Caco-2 (cell line): Measurements from ENCODE around the gene TRPC1. TPM values are rescaled to one million over a fixed set of nuclear protein-coding genes. Genes with fewer than 3 reads are reported as not detected.

ENCODE experiments used
- BruUV-seq: library from RNA; stranded (reverse); fragments of 400-500 nt; replicated peaks from 2 replicates; lab custom pipeline; 2021; lab: Mats Ljungman, UMichigan
- CTCF ChIA-PET: fragments of 300-600 bp; sonication (Branson Sonifier 250); formaldehyde crosslinking; loops from one replicate; lab custom pipeline; 2022; ENCODE audit warnings: antibody characterized with exemption; lab: Charles Lee
- POLR2A ChIA-PET: fragments of 300-600 bp; sonication (Branson Sonifier 250); formaldehyde crosslinking; loops from one replicate; lab custom pipeline; 2022; ENCODE audit warnings: antibody characterized with exemption; lab: Charles Lee
- DNase-seq, 2 experiments: peaks; one replicate each; pipeline versions ENCODE4 v3.0.0 to v3.0.0-alpha.2; 2020 to 2022
- H3K27me3 ChIP-seq: replicated peaks from 2 replicates; pipeline ENCODE4 v1.6.0; 2011; ENCODE audit warnings: low read length; ENCODE audit not compliant: control insufficient read depth, insufficient read depth
- H3K36me3 ChIP-seq: 2 replicates; pipeline ENCODE4 v1.5.1; 2011; ENCODE audit warnings: low read length; ENCODE audit not compliant: control insufficient read depth, insufficient read depth
- H3K4me1 ChIP-seq: fragments of 250-450 bp; sonication (Bioruptor Pico); 2 replicates; pipeline ENCODE4 v1.5.1; 2020; ENCODE audit warnings: mild to moderate bottlenecking
- H3K4me3 ChIP-seq: 2 replicates; pipeline ENCODE4 v1.5.1; 2011; ENCODE audit warnings: low read depth, mild to moderate bottlenecking, control low read depth, low read length
- H3K9me3 ChIP-seq: fragments of 250-450 bp; sonication (Bioruptor Pico); 2 replicates; pipeline ENCODE4 v1.5.1; 2020; ENCODE audit warnings: mild to moderate bottlenecking, moderate library complexity
- H3K27ac Mint-ChIP-seq: one replicate; pipeline ENCODE4 v1.8.0; 2022; ENCODE audit warnings: mixed read lengths; ENCODE audit not compliant: unreplicated experiment
- H3K27me3 Mint-ChIP-seq: one replicate; pipeline ENCODE4 v1.8.0; 2022; ENCODE audit warnings: mixed read lengths; ENCODE audit not compliant: insufficient read depth, unreplicated experiment
- H3K36me3 Mint-ChIP-seq: one replicate; pipeline ENCODE4 v1.8.0; 2022; ENCODE audit warnings: mild to moderate bottlenecking, mixed read lengths; ENCODE audit not compliant: insufficient read depth, unreplicated experiment
- H3K4me1 Mint-ChIP-seq: one replicate; pipeline ENCODE4 v1.8.0; 2022; ENCODE audit warnings: low read depth, mixed read lengths; ENCODE audit not compliant: unreplicated experiment
- H3K4me3 Mint-ChIP-seq: one replicate; pipeline ENCODE4 v1.8.0; 2022; ENCODE audit warnings: mild to moderate bottlenecking, moderate library complexity, mixed read lengths; ENCODE audit not compliant: unreplicated experiment
- H3K9me3 Mint-ChIP-seq: one replicate; pipeline ENCODE4 v1.8.0; 2022; ENCODE audit warnings: mixed read lengths; ENCODE audit not compliant: unreplicated experiment
- CTCF ChIP-seq, 2 experiments: fragments of 200-600 bp in 1 of 2; IDR thresholded peaks; 1 replicate in 1 of 2; 2 replicates in 1 of 2; pipeline versions ENCODE4 v1.5.1 to v1.8.0; 2011 to 2022; ENCODE audit warnings: antibody characterized with exemption in 1 of 2, control low read depth in 1 of 2, inconsistent platforms in 1 of 2, low read depth in 1 of 2, low read length in 1 of 2, mild to moderate bottlenecking in 1 of 2, moderate library complexity in 1 of 2; ENCODE audit not compliant: insufficient read depth in 1 of 2, severe bottlenecking in 1 of 2, unreplicated experiment in 1 of 2
- intact Hi-C: fragments of 100-400 bp; cut with micrococcal nuclease; formaldehyde crosslinking; loops from one replicate; pipeline ENCODE4 v1.10.0; 2022; ENCODE audit not compliant: unreplicated experiment
- total RNA-seq: library from RNA; stranded (reverse); gene quantifications from 2 replicates; pipeline ENCODE4 v1.2.3, GENCODE V29; 2022

The TRPC1 gene
- total RNA-seq, 1 experiment from 2014 or later: 8.3 TPM

GRCh38 chr3:142754494-142754893 is 30.7 kb downstream of the TRPC1 start:
- ChIA-PET CTCF (no interaction called here), POLR2A (no interaction called here)
- Histone ChIP-seq H3K36me3 (no peaks in the 10 kb centered on the region), H3K4me1 (no peaks in the 10 kb centered on the region), H3K4me3 (no peak overlapping the region), H3K9me3 (no peaks in the 10 kb centered on the region), H3K27me3 (no peaks in the 10 kb centered on the region)
- Mint-ChIP-seq H3K4me3 (no peak overlapping the region), H3K27me3 (no peaks in the 10 kb centered on the region), H3K9me3 (no peaks in the 10 kb centered on the region), H3K4me1 (no peaks in the 10 kb centered on the region), H3K27ac (no peak overlapping the region), H3K36me3 (no peaks in the 10 kb centered on the region)
- no peak for TF ChIP-seq CTCF (IDR thresholded peaks at IDR 0.05; ENCODE audit: insufficient read depth in 1 of 2, low read depth in 1 of 2, low read length in 1 of 2, severe bottlenecking in 1 of 2, unreplicated experiment in 1 of 2)
- DNase-seq: no peak
- no TSS peak for BruUV-seq
- intact Hi-C loops: no loop called here

- intact Hi-C loops: no loop called here
- Mint-ChIP-seq H3K4me3 (no peak overlapping the region), H3K4me1 (no peaks in the 10 kb centered on the region), H3K9me3 (peaks cover 9% of the 10 kb centered on the region), H3K36me3 (no peaks in the 10 kb centered on the region), H3K27ac (no peak overlapping the region), H3K27me3 (no peaks in the 10 kb centered on the region)
- DNase-seq: no peak
- no peaks in the 10 kb centered on the region for H3K9me3 ChIP-seq
- no peak overlapping the region for H3K4me3 ChIP-seq
- no TSS peak for BruUV-seq
- no peaks in the 10 kb centered on the region for H3K4me1 ChIP-seq
- no peak for TF ChIP-seq CTCF (IDR thresholded peaks at IDR 0.05; ENCODE audit: insufficient read depth in 1 of 2, low read depth in 1 of 2, low read length in 1 of 2, severe bottlenecking in 1 of 2, unreplicated experiment in 1 of 2)
- ChIA-PET CTCF (no interaction called here), POLR2A (no interaction called here)
- H3K36me3 ChIP-seq: no peaks in the 10 kb centered on the region
- H3K27me3 ChIP-seq: no peaks in the 10 kb centered on the region
Observed at GRCh38 chr3:142768338-142768737, 44.5 kb downstream of the TRPC1 start.

- no peak for DNase-seq
- CTCF ChIA-PET: no interaction called here
- Mint-ChIP-seq H3K4me3 (no peak overlapping the region), H3K4me1 (no peaks in the 10 kb centered on the region), H3K36me3 (no peaks in the 10 kb centered on the region), H3K9me3 (no peaks in the 10 kb centered on the region), H3K27ac (no peak overlapping the region), H3K27me3 (no peaks in the 10 kb centered on the region)
- Histone ChIP-seq H3K27me3 (no peaks in the 10 kb centered on the region), H3K36me3 (peaks cover 1% of the 10 kb centered on the region; the same call in 1 of the 2 replicates), H3K4me1 (no peaks in the 10 kb centered on the region), H3K4me3 (no peak overlapping the region), H3K9me3 (no peaks in the 10 kb centered on the region)
- intact Hi-C loops: no loop called here
- POLR2A ChIA-PET: no interaction called here
- no peak for TF ChIP-seq CTCF (IDR thresholded peaks at IDR 0.05; ENCODE audit: insufficient read depth in 1 of 2, low read depth in 1 of 2, low read length in 1 of 2, severe bottlenecking in 1 of 2, unreplicated experiment in 1 of 2)
- no TSS peak for BruUV-seq
Observed at GRCh38 chr3:142777927-142778326, 54.1 kb downstream of the TRPC1 start.
